PC-3 (cell line): ENCODE data around the gene PXMP4. TPM values are rescaled to one million over a fixed set of nuclear protein-coding genes. Genes with fewer than 3 reads are reported as not detected.

Experiments
- ATAC-seq: fragments of 200-7000 bp; cut with Tn5 transposase; 2 replicates; pipeline ENCODE4 v1.9.1; 2020; ENCODE audit warnings: mild to moderate bottlenecking, moderate library complexity
- BruUV-seq: library from RNA; stranded (reverse); fragments of 400-500 nt; replicated peaks from 2 replicates; lab custom pipeline; 2021; lab: Mats Ljungman, UMichigan
- CTCF ChIA-PET: fragments of 300-600 bp; sonication (Branson Sonifier 250); formaldehyde crosslinking; loops from one replicate; lab custom pipeline; 2022; ENCODE audit warnings: antibody characterized with exemption; lab: Charles Lee
- POLR2A ChIA-PET: fragments of 300-600 bp; sonication (Branson Sonifier 250); formaldehyde crosslinking; loops from one replicate; lab custom pipeline; 2022; ENCODE audit warnings: antibody characterized with exemption; ENCODE audit not compliant: unreplicated experiment; lab: Charles Lee
- DNase-seq: peaks from one replicate; pipeline ENCODE4 v3.0.0-alpha.2; 2015
- H2AFZ ChIP-seq: fragments of 300-600 bp; sonication (generic); 2 replicates; pipeline ENCODE4 v1.6.0; 2016; ENCODE audit warnings: antibody characterized with exemption, low read length
- H3F3A ChIP-seq: fragments of 300-600 bp; sonication (generic); one replicate; pipeline ENCODE4 v1.6.0; 2017; ENCODE audit warnings: antibody characterized with exemption, low read length, control low read depth, mild to moderate bottlenecking; ENCODE audit not compliant: unreplicated experiment
- H3K27ac ChIP-seq: fragments of 300-600 bp; sonication (generic); 2 replicates; pipeline ENCODE4 v1.5.1; 2016; ENCODE audit warnings: mild to moderate bottlenecking, low read length
- H3K27me3 ChIP-seq: fragments of 300-600 bp; sonication (generic); 2 replicates; pipeline ENCODE4 v1.6.1; 2016; ENCODE audit warnings: low read length, mixed read lengths
- H3K36me3 ChIP-seq: fragments of 300-600 bp; sonication (generic); 2 replicates; pipeline ENCODE4 v1.6.1; 2016; ENCODE audit warnings: low read depth, mixed run types, low read length, mixed read lengths
- H3K4me1 ChIP-seq: fragments of 300-600 bp; sonication (generic); 2 replicates; pipeline ENCODE4 v1.5.1; 2016; ENCODE audit warnings: low read length; ENCODE audit not compliant: insufficient read depth
- H3K4me2 ChIP-seq: fragments of 300-600 bp; sonication (generic); 2 replicates; pipeline ENCODE4 v1.6.0; 2016; ENCODE audit warnings: low read length
- H3K4me3 ChIP-seq: fragments of 300-600 bp; sonication (generic); 2 replicates; pipeline ENCODE4 v1.5.1; 2016; ENCODE audit warnings: mild to moderate bottlenecking, low read length, mixed read lengths
- H3K79me2 ChIP-seq: fragments of 300-600 bp; sonication (generic); 2 replicates; pipeline ENCODE4 v1.6.1; 2017; ENCODE audit warnings: low read length, mixed read lengths
- H3K9ac ChIP-seq: fragments of 300-600 bp; sonication (generic); 2 replicates; pipeline ENCODE4 v1.6.0; 2016; ENCODE audit warnings: mild to moderate bottlenecking, low read length
- H3K9me2 ChIP-seq: fragments of 300-600 bp; sonication (generic); replicated peaks from 2 replicates; pipeline ENCODE4 v1.6.1; 2016; ENCODE audit warnings: mixed run types, low read length, mixed read lengths
- H3K9me3 ChIP-seq: fragments of 300-600 bp; sonication (generic); 2 replicates; pipeline ENCODE4 v1.6.1; 2016; ENCODE audit warnings: low read length, mixed read lengths
- H4K20me1 ChIP-seq: fragments of 300-600 bp; sonication (generic); 2 replicates; pipeline ENCODE4 v1.6.1; 2016; ENCODE audit warnings: low read length, mixed read lengths
- EZH2 ChIP-seq: fragments of 300-600 bp; sonication (generic); IDR thresholded peaks from one replicate; pipeline ENCODE4 v1.6.1; 2017; ENCODE audit warnings: antibody characterized with exemption, mild to moderate bottlenecking, low read length; ENCODE audit not compliant: unreplicated experiment
- EZH2phosphoT487 ChIP-seq: fragments of 300-600 bp; sonication (generic); IDR thresholded peaks from 2 replicates; pipeline ENCODE4 v1.6.1; 2018; ENCODE audit warnings: mild to moderate bottlenecking, antibody characterized with exemption, low read length, borderline replicate concordance
- intact Hi-C: fragments of 100-400 bp; cut with micrococcal nuclease; formaldehyde crosslinking; loops from 2 replicates; pipeline ENCODE4 v1.9.0; 2023
- total RNA-seq: library from RNA; depleted of rRNA; stranded (reverse); fragments of >200 nt; gene quantifications from 2 replicates; pipeline ENCODE4 v1.2.3, GENCODE V29; 2014
- TF ChIP-seq, protein P1 (sequence below): fragments of 300-600 bp; sonication (generic); conservative IDR thresholded peaks from 2 replicates; pipeline ENCODE4 v1.5.1; 2017; ENCODE audit warnings: antibody characterized with exemption, low read depth, mild to moderate bottlenecking, low read length

The PXMP4 gene
- total RNA-seq, 1 experiment from 2014 or later: not detected

DNA sequence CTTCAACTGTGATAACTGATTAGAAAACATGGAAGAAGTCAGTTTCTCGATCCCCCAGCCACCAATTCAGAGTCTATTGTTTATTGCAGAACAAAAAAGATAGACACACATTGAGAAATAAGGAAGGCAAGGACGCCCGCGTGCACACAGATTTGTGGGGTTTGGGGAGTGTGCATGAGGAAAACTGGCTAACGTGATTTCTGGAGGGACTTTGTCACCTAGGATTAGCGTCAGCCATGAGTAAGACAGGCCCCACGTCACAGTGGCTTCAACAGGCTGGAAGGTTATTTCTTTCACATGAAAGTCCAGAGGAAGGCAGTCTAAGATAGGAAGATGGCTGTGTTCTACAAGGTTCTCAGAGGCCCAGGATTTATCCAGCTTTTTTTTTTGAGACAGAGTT, 19.4 kb upstream of the PXMP4 start:
- Histone ChIP-seq H3K4me3 (no peak overlapping the region), H3K9me3 (peaks cover 16% of the 10 kb centered on the region), H3K79me2 (0 out of 2 replicates have a peak, but pooled peaks cover 3% of the 10 kb centered on the region), H3F3A (no peaks in the 10 kb centered on the region), H4K20me1 (no peaks in the 10 kb centered on the region), H3K27ac (no peak overlapping the region), H3K27me3 (no peaks in the 10 kb centered on the region), H3K9ac (no peak overlapping the region), H3K4me1 (no peaks in the 10 kb centered on the region), H3K36me3 (peaks cover 10% of the 10 kb centered on the region), H3K9me2 (no peaks in the 10 kb centered on the region), H3K4me2 (no peak overlapping the region), H2AFZ (no peak overlapping the region)
- intact Hi-C loops: no loop called here
- DNase-seq (no peak), ATAC-seq (no peak)
- TF ChIP-seq, protein P1, sequence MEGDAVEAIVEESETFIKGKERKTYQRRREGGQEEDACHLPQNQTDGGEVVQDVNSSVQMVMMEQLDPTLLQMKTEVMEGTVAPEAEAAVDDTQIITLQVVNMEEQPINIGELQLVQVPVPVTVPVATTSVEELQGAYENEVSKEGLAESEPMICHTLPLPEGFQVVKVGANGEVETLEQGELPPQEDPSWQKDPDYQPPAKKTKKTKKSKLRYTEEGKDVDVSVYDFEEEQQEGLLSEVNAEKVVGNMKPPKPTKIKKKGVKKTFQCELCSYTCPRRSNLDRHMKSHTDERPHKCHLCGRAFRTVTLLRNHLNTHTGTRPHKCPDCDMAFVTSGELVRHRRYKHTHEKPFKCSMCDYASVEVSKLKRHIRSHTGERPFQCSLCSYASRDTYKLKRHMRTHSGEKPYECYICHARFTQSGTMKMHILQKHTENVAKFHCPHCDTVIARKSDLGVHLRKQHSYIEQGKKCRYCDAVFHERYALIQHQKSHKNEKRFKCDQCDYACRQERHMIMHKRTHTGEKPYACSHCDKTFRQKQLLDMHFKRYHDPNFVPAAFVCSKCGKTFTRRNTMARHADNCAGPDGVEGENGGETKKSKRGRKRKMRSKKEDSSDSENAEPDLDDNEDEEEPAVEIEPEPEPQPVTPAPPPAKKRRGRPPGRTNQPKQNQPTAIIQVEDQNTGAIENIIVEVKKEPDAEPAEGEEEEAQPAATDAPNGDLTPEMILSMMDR: no peak
- no peak for TF ChIP-seq EZH2
- TF ChIP-seq EZH2phosphoT487: no peak
- CTCF ChIA-PET: no interaction called here
- POLR2A ChIA-PET: no interaction called here
- no TSS peak for BruUV-seq

DNA sequence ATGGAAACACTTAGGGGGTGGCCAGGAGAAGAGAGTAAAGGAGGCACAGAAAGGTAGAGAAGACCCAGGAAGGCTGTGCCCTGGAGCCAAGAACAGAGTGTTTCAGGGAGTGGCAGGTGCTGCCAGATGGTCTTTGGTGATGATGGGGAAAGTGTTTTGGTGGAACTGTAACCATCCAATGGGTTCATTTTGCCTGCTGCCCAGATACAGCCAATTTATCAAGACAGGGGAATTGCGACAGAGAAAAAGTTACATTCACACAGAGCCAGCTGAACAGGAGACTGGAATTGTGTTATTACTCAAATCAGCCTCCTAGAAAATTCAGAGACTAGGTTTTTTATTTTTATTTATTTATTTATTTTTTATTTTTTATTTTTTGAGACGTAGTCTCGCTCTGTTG, 16.9 kb upstream of the PXMP4 start:
- H3K4me2 ChIP-seq: no peak overlapping the region
- H4K20me1 ChIP-seq: no peaks in the 10 kb centered on the region
- intact Hi-C loops: no loop called here
- TF ChIP-seq, protein P1: no peak
- no peak for TF ChIP-seq EZH2phosphoT487
- TF ChIP-seq EZH2: no peak
- peaks cover 16% of the 10 kb centered on the region for H3K9me3 ChIP-seq
- POLR2A ChIA-PET: no interaction called here
- no peaks in the 10 kb centered on the region for H3K27me3 ChIP-seq
- ATAC-seq (no peak), DNase-seq (no peak)
- no peak overlapping the region for H3K4me3 ChIP-seq
- H3K4me1 ChIP-seq: peaks cover 17% of the 10 kb centered on the region
- no TSS peak for BruUV-seq
- 0 out of 2 replicates have a peak, but pooled peaks cover 3% of the 10 kb centered on the region for H3K79me2 ChIP-seq
- no peak overlapping the region for H3K9ac ChIP-seq
- CTCF ChIA-PET: no interaction called here
- H2AFZ ChIP-seq: no peak overlapping the region
- no peak overlapping the region for H3K27ac ChIP-seq
- H3F3A ChIP-seq: no peaks in the 10 kb centered on the region
- H3K9me2 ChIP-seq: no peaks in the 10 kb centered on the region
- peaks cover 10% of the 10 kb centered on the region for H3K36me3 ChIP-seq
